Caco-2 (cell line): ENCODE results near the gene ACTN1. TPM values are rescaled to one million over a fixed set of nuclear protein-coding genes. Genes with fewer than 3 reads are reported as not detected.

Experiments used
- BruUV-seq: library from RNA; stranded (reverse); fragments of 400-500 nt; replicated peaks from 2 replicates; lab custom pipeline; 2021; lab: Mats Ljungman, UMichigan
- CTCF ChIA-PET: fragments of 300-600 bp; sonication (Branson Sonifier 250); formaldehyde crosslinking; loops from one replicate; lab custom pipeline; 2022; ENCODE audit warnings: antibody characterized with exemption; lab: Charles Lee
- POLR2A ChIA-PET: fragments of 300-600 bp; sonication (Branson Sonifier 250); formaldehyde crosslinking; loops from one replicate; lab custom pipeline; 2022; ENCODE audit warnings: antibody characterized with exemption; lab: Charles Lee
- DNase-seq, 2 experiments: peaks; one replicate each; pipeline versions ENCODE4 v3.0.0 to v3.0.0-alpha.2; 2020 to 2022
- H3K27me3 ChIP-seq: replicated peaks from 2 replicates; pipeline ENCODE4 v1.6.0; 2011; ENCODE audit warnings: low read length; ENCODE audit not compliant: control insufficient read depth, insufficient read depth
- H3K36me3 ChIP-seq: 2 replicates; pipeline ENCODE4 v1.5.1; 2011; ENCODE audit warnings: low read length; ENCODE audit not compliant: control insufficient read depth, insufficient read depth
- H3K4me1 ChIP-seq: fragments of 250-450 bp; sonication (Bioruptor Pico); 2 replicates; pipeline ENCODE4 v1.5.1; 2020; ENCODE audit warnings: mild to moderate bottlenecking
- H3K4me3 ChIP-seq: 2 replicates; pipeline ENCODE4 v1.5.1; 2011; ENCODE audit warnings: low read depth, mild to moderate bottlenecking, control low read depth, low read length
- H3K9me3 ChIP-seq: fragments of 250-450 bp; sonication (Bioruptor Pico); 2 replicates; pipeline ENCODE4 v1.5.1; 2020; ENCODE audit warnings: mild to moderate bottlenecking, moderate library complexity
- H3K27ac Mint-ChIP-seq: one replicate; pipeline ENCODE4 v1.8.0; 2022; ENCODE audit warnings: mixed read lengths; ENCODE audit not compliant: unreplicated experiment
- H3K27me3 Mint-ChIP-seq: one replicate; pipeline ENCODE4 v1.8.0; 2022; ENCODE audit warnings: mixed read lengths; ENCODE audit not compliant: insufficient read depth, unreplicated experiment
- H3K36me3 Mint-ChIP-seq: one replicate; pipeline ENCODE4 v1.8.0; 2022; ENCODE audit warnings: mild to moderate bottlenecking, mixed read lengths; ENCODE audit not compliant: insufficient read depth, unreplicated experiment
- H3K4me1 Mint-ChIP-seq: one replicate; pipeline ENCODE4 v1.8.0; 2022; ENCODE audit warnings: low read depth, mixed read lengths; ENCODE audit not compliant: unreplicated experiment
- H3K4me3 Mint-ChIP-seq: one replicate; pipeline ENCODE4 v1.8.0; 2022; ENCODE audit warnings: mild to moderate bottlenecking, moderate library complexity, mixed read lengths; ENCODE audit not compliant: unreplicated experiment
- H3K9me3 Mint-ChIP-seq: one replicate; pipeline ENCODE4 v1.8.0; 2022; ENCODE audit warnings: mixed read lengths; ENCODE audit not compliant: unreplicated experiment
- CTCF ChIP-seq, 2 experiments: fragments of 200-600 bp in 1 of 2; IDR thresholded peaks; 1 replicate in 1 of 2; 2 replicates in 1 of 2; pipeline versions ENCODE4 v1.5.1 to v1.8.0; 2011 to 2022; ENCODE audit warnings: antibody characterized with exemption in 1 of 2, control low read depth in 1 of 2, inconsistent platforms in 1 of 2, low read depth in 1 of 2, low read length in 1 of 2, mild to moderate bottlenecking in 1 of 2, moderate library complexity in 1 of 2; ENCODE audit not compliant: insufficient read depth in 1 of 2, severe bottlenecking in 1 of 2, unreplicated experiment in 1 of 2
- intact Hi-C: fragments of 100-400 bp; cut with micrococcal nuclease; formaldehyde crosslinking; loops from one replicate; pipeline ENCODE4 v1.10.0; 2022; ENCODE audit not compliant: unreplicated experiment
- total RNA-seq: library from RNA; stranded (reverse); gene quantifications from 2 replicates; pipeline ENCODE4 v1.2.3, GENCODE V29; 2022

Gene ACTN1
- total RNA-seq, 1 experiment from 2014 or later = 170 TPM

GRCh38 chr14:68925373-68925772 is 53.7 kb downstream of the ACTN1 start:
- no peak overlapping the region for H3K4me3 ChIP-seq
- ChIA-PET POLR2A (interaction anchor here (0.5 kb wide), 1 partner anchor 169 kb away, joined by 3 read pairs; no protein-coding TSS in a partner anchor), CTCF (interaction anchor here (0.7 to 1.2 kb wide), 2 partner anchors 77 to 356 kb away, joined by 8 to 9 read pairs; no protein-coding TSS in a partner anchor)
- Mint-ChIP-seq H3K9me3 (no peaks in the 10 kb centered on the region), H3K27ac (no peak overlapping the region), H3K4me3 (no peak overlapping the region), H3K27me3 (no peaks in the 10 kb centered on the region), H3K36me3 (peaks cover 52% of the 10 kb centered on the region), H3K4me1 (peaks cover 26% of the 10 kb centered on the region)
- no peak for TF ChIP-seq CTCF (IDR thresholded peaks at IDR 0.05; ENCODE audit: insufficient read depth in 1 of 2, low read depth in 1 of 2, low read length in 1 of 2, severe bottlenecking in 1 of 2, unreplicated experiment in 1 of 2)
- no peaks in the 10 kb centered on the region; the same call in 1 of the 2 replicates for H3K9me3 ChIP-seq
- intact Hi-C loops = no loop called here
- no peaks in the 10 kb centered on the region for H3K27me3 ChIP-seq
- H3K4me1 ChIP-seq = peaks cover 18% of the 10 kb centered on the region
- no peak for DNase-seq
- H3K36me3 ChIP-seq = peaks cover 4% of the 10 kb centered on the region
- BruUV-seq = no TSS peak

GRCh38 chr14:68924186-68925158 is 54.6 kb downstream of the ACTN1 start:
- Mint-ChIP-seq H3K4me3 (no peak overlapping the region), H3K36me3 (peaks cover 60% of the 10 kb centered on the region), H3K27ac (peak overlapping the region; percentile 54), H3K27me3 (no peaks in the 10 kb centered on the region), H3K4me1 (peaks cover 26% of the 10 kb centered on the region), H3K9me3 (no peaks in the 10 kb centered on the region)
- Histone ChIP-seq H3K9me3 (no peaks in the 10 kb centered on the region; the same call in 1 of the 2 replicates), H3K36me3 (peaks cover 5% of the 10 kb centered on the region), H3K4me1 (peaks cover 18% of the 10 kb centered on the region), H3K4me3 (no peak overlapping the region), H3K27me3 (no peaks in the 10 kb centered on the region)
- peak; percentile 54 to 78 for DNase-seq
- CTCF ChIA-PET = interaction anchor here (0.7 kb wide), 1 partner anchor 13 kb away, joined by 4 read pairs; no protein-coding TSS in a partner anchor
- intact Hi-C loops = no loop called here
- BruUV-seq = no TSS peak
- POLR2A ChIA-PET = interaction anchor here (0.5 to 1.1 kb wide), 2 partner anchors 55 to 170 kb away, joined by 3 to 6 read pairs; partner anchors contain the start of gene ACTN1
- no peak for TF ChIP-seq CTCF (IDR thresholded peaks at IDR 0.05; ENCODE audit: insufficient read depth in 1 of 2, low read depth in 1 of 2, low read length in 1 of 2, severe bottlenecking in 1 of 2, unreplicated experiment in 1 of 2)

- Mint-ChIP-seq H3K36me3 (peaks cover 68% of the 10 kb centered on the region), H3K27me3 (no peaks in the 10 kb centered on the region), H3K9me3 (no peaks in the 10 kb centered on the region), H3K4me1 (peaks cover 15% of the 10 kb centered on the region), H3K27ac (no peak overlapping the region), H3K4me3 (no peak overlapping the region)
- no peaks in the 10 kb centered on the region; the same call in 1 of the 2 replicates for H3K9me3 ChIP-seq
- ChIA-PET POLR2A (no interaction called here), CTCF (no interaction called here)
- no peak for TF ChIP-seq CTCF (IDR thresholded peaks at IDR 0.05; ENCODE audit: insufficient read depth in 1 of 2, low read depth in 1 of 2, low read length in 1 of 2, severe bottlenecking in 1 of 2, unreplicated experiment in 1 of 2)
- intact Hi-C loops = no loop called here
- peaks cover 5% of the 10 kb centered on the region for H3K36me3 ChIP-seq
- H3K4me1 ChIP-seq = peaks cover 14% of the 10 kb centered on the region
- no peak for DNase-seq
- no TSS peak for BruUV-seq
- H3K4me3 ChIP-seq = no peak overlapping the region
- H3K27me3 ChIP-seq = no peaks in the 10 kb centered on the region
Measured at GRCh38 chr14:68922886-68923285, 56.2 kb downstream of the ACTN1 start.
